GM12872 (cell line): Measurements from ENCODE around the gene B3GALT4.

Experiments
- CTCF ChIP-seq: IDR thresholded peaks from 3 replicates; pipeline ENCODE4 v1.5.1; 2011; ENCODE audit warnings: low read depth, mild to moderate bottlenecking, low read length, moderate library complexity; ENCODE audit not compliant: insufficient read depth

B3GALT4 gene

GRCh38 chr6:33316603-33317418, 39.9 kb downstream of the B3GALT4 start:
- no peak for TF ChIP-seq CTCF

- no peak for TF ChIP-seq CTCF
These were observed 40.4 kb downstream of the B3GALT4 start for GRCh38 chr6:33317419-33317668.

GRCh38 chr6:33317669-33318425, 40.9 kb downstream of the B3GALT4 start, which contains the start of gene ZBTB22:
ZBTB22 (minus strand) TSS chr6:33317744; CDS start chr6:33316916, 828 bp downstream.
- no peak for TF ChIP-seq CTCF

GRCh38 chr6:33318426-33319073, 41.6 kb downstream of the B3GALT4 start:
- TF ChIP-seq CTCF, result no peak

- no peak for TF ChIP-seq CTCF
These were observed 43.0 kb downstream of the B3GALT4 start for GRCh38 chr6:33319939-33320314.

- TF ChIP-seq CTCF, result no peak
These were observed 43.6 kb downstream of the B3GALT4 start for GRCh38 chr6:33320315-33321181.

- TF ChIP-seq CTCF, result no peak
These were observed 44.3 kb downstream of the B3GALT4 start for GRCh38 chr6:33321227-33321626.
